ENCODE data around the gene TLR1. TPM values are rescaled to one million over a fixed set of nuclear protein-coding genes. Genes with fewer than 3 reads are reported as not detected.

Gene TLR1
- total RNA-seq, 1 experiment from 2014 or later = 0.07 TPM

DNA sequence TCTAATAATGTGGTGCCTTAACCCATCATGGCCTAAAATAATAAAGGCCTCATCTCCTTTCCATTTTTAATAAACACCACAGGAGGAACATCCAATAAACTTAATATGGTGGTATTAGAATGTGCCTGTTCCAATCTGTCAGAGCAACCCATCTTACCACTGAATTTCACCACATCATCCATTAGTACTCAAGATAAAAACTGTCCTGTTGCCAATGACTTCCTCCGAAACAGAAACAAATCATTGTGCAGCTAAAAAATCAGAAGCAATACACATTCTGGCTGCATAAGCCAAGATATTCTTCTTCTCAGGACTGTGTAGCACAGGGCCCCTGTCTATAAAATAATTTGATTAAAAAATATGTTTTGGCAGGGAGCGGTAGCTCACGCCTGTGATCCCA lies 40.3 kb downstream of the TLR1 start:
- Histone ChIP-seq H3K27me3 (no peaks in the 10 kb centered on the region), H3K9me3 (no peaks in the 10 kb centered on the region), H3K4me3 (no peak overlapping the region), H3K36me3 (no peaks in the 10 kb centered on the region)
- no peak for DNase-seq

- no peaks in the 10 kb centered on the region for H3K9me3 ChIP-seq
- H3K27me3 ChIP-seq = no peaks in the 10 kb centered on the region
- no peaks in the 10 kb centered on the region for H3K36me3 ChIP-seq
- DNase-seq = no peak
- H3K4me3 ChIP-seq = no peak overlapping the region
Measured at GRCh38 chr4:38762560-38762959, 42.0 kb downstream of the TLR1 start.

GRCh38 chr4:38759790-38760122 lies 44.8 kb downstream of the TLR1 start:
- no peak for DNase-seq
- H3K9me3 ChIP-seq = no peaks in the 10 kb centered on the region
- H3K4me3 ChIP-seq = no peak overlapping the region

DNA sequence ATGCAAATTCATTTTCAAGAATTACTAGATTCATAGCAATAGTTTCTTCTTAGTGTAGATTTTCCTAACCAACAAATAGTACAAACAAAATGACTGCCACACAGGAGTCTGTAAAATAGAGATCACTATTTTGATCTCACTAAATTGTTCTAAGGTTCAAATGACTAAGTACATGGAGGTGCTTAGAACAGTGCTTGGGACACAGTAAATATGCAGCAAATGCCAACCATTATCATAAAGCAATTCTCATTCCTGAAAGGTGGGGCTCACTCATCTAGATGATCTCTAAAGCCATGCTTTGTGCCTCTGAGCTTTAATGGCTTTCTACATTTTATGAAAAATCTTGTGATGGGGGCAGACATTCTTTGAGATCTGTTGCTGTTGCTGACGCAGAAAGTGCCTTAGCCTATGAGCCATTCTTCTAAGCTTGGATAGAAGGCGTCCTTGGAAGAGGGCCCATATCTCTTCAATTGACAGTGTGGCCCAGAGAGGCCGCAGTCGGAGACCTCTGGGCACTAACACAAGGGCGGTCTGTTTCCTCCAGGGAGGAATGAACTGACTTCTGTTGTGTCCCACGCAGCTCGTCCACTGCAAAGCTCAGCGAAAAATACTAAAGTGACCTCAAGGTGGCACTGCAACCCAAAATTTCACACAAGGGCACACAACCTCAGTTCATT lies 45.3 kb downstream of the TLR1 start:
- no peaks in the 10 kb centered on the region for H3K27me3 ChIP-seq
- no peak overlapping the region for H3K4me3 ChIP-seq
- H3K36me3 ChIP-seq = no peaks in the 10 kb centered on the region
- H3K9me3 ChIP-seq = no peaks in the 10 kb centered on the region
- DNase-seq = no peak

More at GRCh38 chr4:38759790-38760122, 44.8 kb downstream of the TLR1 start:
- Histone ChIP-seq H3K27me3 (no peaks in the 10 kb centered on the region), H3K36me3 (no peaks in the 10 kb centered on the region)

DNA sequence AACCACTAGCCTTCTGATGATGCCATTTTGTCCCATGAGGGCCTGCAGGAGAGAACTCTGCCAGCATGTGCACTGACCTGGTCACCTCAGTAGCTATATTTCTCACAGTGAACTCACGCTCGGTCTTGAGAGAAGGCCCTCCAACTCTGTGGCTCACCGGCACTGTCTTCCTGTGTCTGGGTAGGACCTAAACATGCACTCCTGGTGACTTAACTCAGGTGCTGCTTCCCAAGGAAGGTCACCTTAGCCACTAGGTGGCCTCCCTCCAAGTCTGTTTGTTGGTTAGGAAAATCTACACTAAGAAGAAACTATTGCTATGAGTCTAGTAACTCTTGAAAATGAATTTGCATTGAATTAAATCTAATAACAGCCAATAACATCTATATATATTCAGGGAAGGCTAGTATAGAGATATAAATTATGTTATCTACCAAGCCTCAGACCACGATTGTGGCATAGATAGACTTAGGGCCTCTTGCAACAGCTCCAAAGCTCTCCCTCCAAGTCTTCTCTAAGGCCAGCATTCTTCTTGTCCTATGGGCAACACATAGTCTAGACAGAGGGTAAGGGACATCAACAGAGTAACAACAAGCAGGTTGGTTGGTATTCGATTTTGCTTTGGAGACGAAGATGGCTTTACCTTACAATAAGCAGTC lies 46.5 kb downstream of the TLR1 start:
- H3K4me3 ChIP-seq = no peak overlapping the region
- DNase-seq = no peak

GRCh38 chr4:38752941-38753806 lies 51.4 kb downstream of the TLR1 start:
- DNase-seq = peak; percentile 93
- Histone ChIP-seq H3K4me3 (no peak overlapping the region), H3K9me3 (no peaks in the 10 kb centered on the region)

More for the DNA sequence above, 46.5 kb downstream of the TLR1 start:
- Histone ChIP-seq H3K36me3 (no peaks in the 10 kb centered on the region), H3K27me3 (no peaks in the 10 kb centered on the region), H3K9me3 (no peaks in the 10 kb centered on the region)

DNA sequence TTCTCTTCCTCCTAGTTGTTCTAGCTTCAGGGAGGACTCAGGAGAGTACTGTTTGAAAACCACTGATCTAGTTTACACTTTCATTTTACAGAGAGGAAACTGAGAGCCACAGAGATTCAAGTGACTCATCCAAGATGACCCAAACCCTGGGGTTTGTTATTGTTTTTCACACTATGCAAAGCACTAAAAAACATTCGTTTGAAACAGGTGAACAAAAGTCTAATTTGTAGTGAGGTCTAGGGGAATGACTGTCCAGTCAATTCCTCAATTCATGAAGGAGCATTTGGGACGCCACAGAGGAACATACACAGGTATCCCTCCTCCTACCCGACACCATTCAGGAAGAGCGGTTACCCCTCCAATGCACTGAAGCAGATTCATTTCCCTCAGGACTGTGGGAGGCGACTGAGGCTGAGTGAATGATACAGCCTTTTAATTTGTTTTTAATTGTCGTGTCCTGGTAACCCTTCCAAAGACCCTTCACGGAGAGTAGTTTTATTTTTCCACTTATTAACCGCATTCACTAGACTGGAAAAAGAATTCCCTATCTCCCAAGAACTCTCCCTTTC lies 52.1 kb downstream of the TLR1 start:
- no peaks in the 10 kb centered on the region for H3K36me3 ChIP-seq
- H3K27me3 ChIP-seq = no peaks in the 10 kb centered on the region
- no peak overlapping the region for H3K4me3 ChIP-seq
- DNase-seq = no peak
- H3K9me3 ChIP-seq = no peaks in the 10 kb centered on the region

More at GRCh38 chr4:38752941-38753806, 51.4 kb downstream of the TLR1 start:
- H3K36me3 ChIP-seq = no peaks in the 10 kb centered on the region
- no peaks in the 10 kb centered on the region for H3K27me3 ChIP-seq

DNA sequence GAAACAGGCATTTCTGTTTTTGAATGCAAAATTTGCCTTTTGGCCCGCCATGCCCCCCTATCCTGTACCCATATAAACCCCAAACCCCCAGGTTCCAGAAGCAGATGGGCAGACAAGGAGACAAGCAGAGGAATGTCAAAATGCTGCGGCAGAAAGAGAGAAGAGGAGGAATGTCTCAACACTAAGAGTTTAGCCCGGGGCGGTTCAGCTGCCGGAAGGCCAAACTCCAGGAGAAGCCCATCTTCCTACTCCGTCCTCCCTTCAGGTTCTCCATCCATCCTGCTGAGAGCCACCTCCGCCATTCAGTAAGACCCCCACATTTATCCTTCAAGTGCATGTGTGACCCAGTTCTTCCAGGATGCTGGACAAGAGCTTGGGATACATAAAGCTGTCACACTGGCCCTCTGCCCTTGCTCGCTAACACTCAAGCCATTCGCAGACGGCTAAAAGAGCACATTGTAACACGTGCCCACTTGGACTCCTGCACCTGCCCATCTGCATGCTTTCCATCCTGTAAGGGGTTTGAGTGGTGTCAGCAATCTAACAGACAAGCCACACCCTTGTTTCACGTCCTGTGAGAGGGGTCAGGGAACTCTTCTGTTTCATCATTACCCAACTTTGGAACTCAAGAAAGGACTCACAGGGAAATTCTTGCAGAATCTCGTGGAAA lies 53.1 kb downstream of the TLR1 start:
- H3K36me3 ChIP-seq = no peaks in the 10 kb centered on the region
- no peaks in the 10 kb centered on the region for H3K9me3 ChIP-seq
- DNase-seq = no peak
- H3K4me3 ChIP-seq = no peak overlapping the region
- H3K27me3 ChIP-seq = no peaks in the 10 kb centered on the region

- no peak for DNase-seq
- Histone ChIP-seq H3K9me3 (no peaks in the 10 kb centered on the region), H3K27me3 (no peaks in the 10 kb centered on the region), H3K36me3 (no peaks in the 10 kb centered on the region), H3K4me3 (no peak overlapping the region)
Measured at GRCh38 chr4:38749336-38749735, 55.3 kb downstream of the TLR1 start.

DNA sequence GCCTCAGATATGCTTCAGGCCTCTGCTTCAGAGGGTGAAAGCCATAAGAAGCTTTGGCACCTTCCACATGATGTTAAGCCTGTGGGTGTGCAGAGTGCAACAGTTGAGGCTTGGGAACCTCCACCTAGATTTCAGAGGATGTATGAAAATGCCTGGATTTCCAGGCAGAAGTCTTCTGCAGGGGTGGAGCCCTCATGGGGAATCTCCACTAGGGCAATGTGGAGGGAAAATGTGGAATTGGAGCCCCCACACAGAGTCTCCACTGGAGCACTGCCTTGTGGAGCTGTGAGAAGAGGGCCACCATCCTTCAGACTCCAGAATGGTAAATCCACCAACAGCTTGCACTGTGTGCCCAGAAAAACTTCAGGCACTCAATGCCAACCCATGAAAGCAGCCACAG lies 57.0 kb downstream of the TLR1 start:
- DNase-seq = no peak
- Histone ChIP-seq H3K4me3 (no peak overlapping the region), H3K9me3 (no peaks in the 10 kb centered on the region), H3K36me3 (no peaks in the 10 kb centered on the region), H3K27me3 (no peaks in the 10 kb centered on the region)

Other genes with a start within 250 kb of the TLR1 start
- gene KLF3, start 140.6 kb downstream of the TLR1 start, total RNA-seq (2014; rRNA removed; shearing (Covaris generic); ENCODE audit: low replicate concordance) = 1.9 and 4.1 TPM in 2 replicates
- not detected in 2 replicates for gene TLR10, start 21.8 kb downstream of the TLR1 start, total RNA-seq (2014; rRNA removed; shearing (Covaris generic); ENCODE audit: low replicate concordance)
- gene TLR6, start 52.0 kb upstream of the TLR1 start, total RNA-seq (2014; rRNA removed; shearing (Covaris generic); ENCODE audit: low replicate concordance) = 0.82 TPM in 1 of 2 replicates, not detected in the other
- gene FAM114A1, start 63.0 kb upstream of the TLR1 start, total RNA-seq (2014; rRNA removed; shearing (Covaris generic); ENCODE audit: low replicate concordance) = 40.7 and 56.7 TPM in 2 replicates
- 12.1 and 12.2 TPM in 2 replicates for gene TMEM156, start 227.6 kb upstream of the TLR1 start, total RNA-seq (2014; rRNA removed; shearing (Covaris generic); ENCODE audit: low replicate concordance)